ENCODE data around the gene GIGYF2. TPM values are rescaled to one million over a fixed set of nuclear protein-coding genes. Genes with fewer than 3 reads are reported as not detected.

Gene GIGYF2
- total and polyA plus RNA-seq, 2 of the 13 experiments (the other 11 are each of a cell fraction or from before 2014, with no cell fraction given) = 44.9 to 73.5 TPM

GRCh38 chr2:232871835-232872736 lies 175.0 kb downstream of the GIGYF2 start (continued):
- TF ChIP-seq GATAD1 (CRISPR knock-in tag; IDR thresholded peaks at IDR 0.05) = no peak; the same call in 1 of the 2 replicates
- TF ChIP-seq ZNF281 (CRISPR knock-in tag; IDR thresholded peaks at IDR 0.05; ENCODE audit: borderline replicate concordance) = no peak; the same call in 1 of the 2 replicates
- no peak for TF ChIP-seq ZNF24 (IDR thresholded peaks at IDR 0.05)
- TF ChIP-seq ZNF878 (CRISPR knock-in tag; IDR thresholded peaks at IDR 0.05) = peak; percentile 83
- TF ChIP-seq SKI (IDR thresholded peaks at IDR 0.05; ENCODE audit: partially characterized antibody) = peak; percentile 45
- TF ChIP-seq, protein P1, sequence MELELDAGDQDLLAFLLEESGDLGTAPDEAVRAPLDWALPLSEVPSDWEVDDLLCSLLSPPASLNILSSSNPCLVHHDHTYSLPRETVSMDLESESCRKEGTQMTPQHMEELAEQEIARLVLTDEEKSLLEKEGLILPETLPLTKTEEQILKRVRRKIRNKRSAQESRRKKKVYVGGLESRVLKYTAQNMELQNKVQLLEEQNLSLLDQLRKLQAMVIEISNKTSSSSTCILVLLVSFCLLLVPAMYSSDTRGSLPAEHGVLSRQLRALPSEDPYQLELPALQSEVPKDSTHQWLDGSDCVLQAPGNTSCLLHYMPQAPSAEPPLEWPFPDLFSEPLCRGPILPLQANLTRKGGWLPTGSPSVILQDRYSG (CRISPR knock-in tag; IDR thresholded peaks at IDR 0.05) = no peak
- peak; percentile 82; the same call in 1 of the 2 replicates for TF ChIP-seq PCBP1 (IDR thresholded peaks at IDR 0.05; ENCODE audit: borderline replicate concordance, low read depth, low read length)
- TF ChIP-seq PTBP1 (IDR thresholded peaks at IDR 0.05; ENCODE audit: low read depth, low read length, poor library complexity, severe bottlenecking) = no peak
- no peak for TF ChIP-seq ZNF503 (CRISPR knock-in tag; IDR thresholded peaks at IDR 0.05)
- peak; percentile 65; the same call in 1 of the 2 replicates for TF ChIP-seq ZBTB7A (CRISPR knock-in tag; IDR thresholded peaks at IDR 0.05)
- TF ChIP-seq YY1 (IDR thresholded peaks at IDR 0.05; ENCODE audit: insufficient read depth, insufficient replicate concordance, low read depth, low read length) = peak; percentile 78
- no peak for TF ChIP-seq CHD2 (IDR thresholded peaks at IDR 0.05; ENCODE audit: low read depth, low read length)
- peak; percentile 98; the same call in 1 of the 2 replicates for TF ChIP-seq SPEN (CRISPR knock-in tag; IDR thresholded peaks at IDR 0.05; ENCODE audit: low read depth)
- no peak for TF ChIP-seq ZNF207 (IDR thresholded peaks at IDR 0.05; ENCODE audit: borderline replicate concordance)
- TF ChIP-seq PAX8 (CRISPR knock-in tag; IDR thresholded peaks at IDR 0.05; ENCODE audit: borderline replicate concordance) = 0 out of 2 replicates have a peak, but pooled peaks have one; percentile 82
- TF ChIP-seq ZNF382 (CRISPR knock-in tag; IDR thresholded peaks at IDR 0.05; ENCODE audit: borderline replicate concordance) = no peak
- no peak for TF ChIP-seq JDP2 (CRISPR knock-in tag; IDR thresholded peaks at IDR 0.05; ENCODE audit: borderline replicate concordance)
- TF ChIP-seq SYNCRIP (IDR thresholded peaks at IDR 0.05; ENCODE audit: insufficient read depth, low read depth, low read length) = no peak
- TF ChIP-seq ZNF432 (CRISPR knock-in tag; IDR thresholded peaks at IDR 0.05; ENCODE audit: borderline replicate concordance) = no peak
- TF ChIP-seq GZF1 (CRISPR knock-in tag; IDR thresholded peaks at IDR 0.05) = no peak
- TF ChIP-seq SMARCE1 (IDR thresholded peaks at IDR 0.05; ENCODE audit: borderline replicate concordance) = no peak
